Measurements from ENCODE around the gene KRTAP4-8. TPM values are rescaled to one million over a fixed set of nuclear protein-coding genes. Genes with fewer than 3 reads are reported as not detected.

Gene KRTAP4-8
- total and polyA plus RNA-seq, 4 donors = not detected

DNA sequence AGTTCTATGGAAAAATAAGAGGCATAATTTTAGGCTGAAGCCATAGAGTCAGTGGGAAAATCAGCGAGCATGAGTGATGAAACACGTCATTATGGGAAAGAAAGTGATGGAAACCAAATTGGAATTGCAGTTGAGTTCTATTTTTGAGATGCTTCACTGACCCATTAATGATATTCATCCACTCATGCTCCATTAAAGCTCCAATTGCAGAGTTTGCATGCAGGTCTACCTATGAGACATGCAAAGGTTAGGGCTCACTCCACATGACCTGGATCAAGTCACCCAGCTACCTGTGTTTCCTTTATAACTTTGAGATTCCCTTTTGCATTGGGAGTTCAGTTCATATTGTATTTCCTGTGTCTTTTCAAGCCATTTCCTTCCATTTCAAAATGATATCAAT is 24.3 kb downstream of the KRTAP4-8 start (continued):
- TF ChIP-seq, protein P1, sequence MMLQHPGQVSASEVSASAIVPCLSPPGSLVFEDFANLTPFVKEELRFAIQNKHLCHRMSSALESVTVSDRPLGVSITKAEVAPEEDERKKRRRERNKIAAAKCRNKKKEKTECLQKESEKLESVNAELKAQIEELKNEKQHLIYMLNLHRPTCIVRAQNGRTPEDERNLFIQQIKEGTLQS (IDR thresholded peaks at IDR 0.05) = no peak
- TF ChIP-seq HNF4G (IDR thresholded peaks at IDR 0.05) = no peak
- TF ChIP-seq, protein P2, sequence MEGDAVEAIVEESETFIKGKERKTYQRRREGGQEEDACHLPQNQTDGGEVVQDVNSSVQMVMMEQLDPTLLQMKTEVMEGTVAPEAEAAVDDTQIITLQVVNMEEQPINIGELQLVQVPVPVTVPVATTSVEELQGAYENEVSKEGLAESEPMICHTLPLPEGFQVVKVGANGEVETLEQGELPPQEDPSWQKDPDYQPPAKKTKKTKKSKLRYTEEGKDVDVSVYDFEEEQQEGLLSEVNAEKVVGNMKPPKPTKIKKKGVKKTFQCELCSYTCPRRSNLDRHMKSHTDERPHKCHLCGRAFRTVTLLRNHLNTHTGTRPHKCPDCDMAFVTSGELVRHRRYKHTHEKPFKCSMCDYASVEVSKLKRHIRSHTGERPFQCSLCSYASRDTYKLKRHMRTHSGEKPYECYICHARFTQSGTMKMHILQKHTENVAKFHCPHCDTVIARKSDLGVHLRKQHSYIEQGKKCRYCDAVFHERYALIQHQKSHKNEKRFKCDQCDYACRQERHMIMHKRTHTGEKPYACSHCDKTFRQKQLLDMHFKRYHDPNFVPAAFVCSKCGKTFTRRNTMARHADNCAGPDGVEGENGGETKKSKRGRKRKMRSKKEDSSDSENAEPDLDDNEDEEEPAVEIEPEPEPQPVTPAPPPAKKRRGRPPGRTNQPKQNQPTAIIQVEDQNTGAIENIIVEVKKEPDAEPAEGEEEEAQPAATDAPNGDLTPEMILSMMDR (IDR thresholded peaks at IDR 0.05; ENCODE audit: low read depth, low read length, missing input control) = no peak
- no peak for TF ChIP-seq RAD21 (IDR thresholded peaks at IDR 0.05)
- no peak for TF ChIP-seq FOXA2 (IDR thresholded peaks at IDR 0.05)
- TF ChIP-seq RXRA (IDR thresholded peaks at IDR 0.05) = no peak
- TF ChIP-seq NR2F2 (IDR thresholded peaks at IDR 0.05) = no peak
- no peak for TF ChIP-seq TAF1 (conservative IDR thresholded peaks at IDR 0.05)

DNA sequence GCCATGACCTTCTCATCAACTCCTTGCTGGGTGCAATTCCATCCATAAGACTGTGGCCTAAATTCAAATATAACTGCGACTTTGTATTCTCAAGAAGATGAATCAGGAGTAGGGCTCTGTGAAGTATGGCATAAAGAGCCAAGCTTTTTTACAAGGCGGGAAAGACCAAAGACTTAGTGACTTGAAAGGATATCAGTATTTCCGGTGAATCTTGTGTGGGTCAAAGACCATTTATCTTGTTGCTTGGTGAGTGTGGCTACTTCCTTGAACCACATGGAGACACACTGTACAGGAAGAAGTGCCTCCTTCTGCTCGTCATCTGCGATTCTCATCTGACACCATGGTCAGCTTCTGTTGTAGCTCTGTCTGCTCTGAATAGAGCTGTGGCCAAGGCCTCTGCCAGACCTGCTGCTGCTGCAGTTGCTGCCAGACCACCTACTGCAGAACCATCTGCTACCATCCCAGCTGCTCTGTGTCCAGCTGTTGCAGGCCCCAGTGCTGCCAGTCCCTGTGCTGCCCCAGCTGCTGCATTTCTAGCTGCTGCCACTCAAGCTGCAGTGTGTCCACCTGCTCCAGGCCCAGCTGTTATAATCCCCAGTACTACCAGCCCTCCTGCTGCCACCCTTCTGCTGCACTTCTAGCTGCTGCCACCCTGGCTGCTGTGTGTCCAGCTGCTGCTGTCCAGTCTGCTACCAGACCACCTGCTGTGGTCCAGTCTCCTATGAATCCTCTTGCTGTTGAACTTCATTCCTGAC is 26.2 kb downstream of the KRTAP4-8 start:
- peaks cover 0 to 1% (median 0%) of the 10 kb centered on the region in 4 donors for H3K9me3 ChIP-seq (ENCODE audit: control insufficient read depth in 4 of 4, low read length in 3 of 4)
- peaks cover 0 to 2% (median 0%) of the 10 kb centered on the region in 4 donors for H3K27me3 ChIP-seq (ENCODE audit: control insufficient read depth in 4 of 4, insufficient read depth in 4 of 4, low read length in 3 of 4)
- H3K4me3 ChIP-seq (ENCODE audit: low read depth in 1 of 3, low read length in 3 of 3) = no peak overlapping the region
- no peak overlapping the region for H3K27ac ChIP-seq (ENCODE audit: low read depth in 1 of 2, low read length in 2 of 2)
- WGBS = 81% methylated on average over 5 of the region's 5 CpGs
- H3K4me1 ChIP-seq (ENCODE audit: control insufficient read depth in 4 of 4, insufficient read depth in 4 of 4, low read length in 3 of 4) = no peaks in the 10 kb centered on the region
- H3K9ac ChIP-seq (ENCODE audit: low read depth in 1 of 2, low read length in 2 of 2) = no peak overlapping the region
- DNase-seq (ENCODE audit: low spot score) = no peak
- H3K36me3 ChIP-seq (ENCODE audit: control insufficient read depth in 4 of 4, insufficient read depth in 3 of 4, low read depth in 1 of 4, low read length in 3 of 4) = no peaks in the 10 kb centered on the region
- TF ChIP-seq RXRA (IDR thresholded peaks at IDR 0.05) = no peak
- TF ChIP-seq NR2F2 (IDR thresholded peaks at IDR 0.05) = no peak
- no peak for TF ChIP-seq FOXA2 (IDR thresholded peaks at IDR 0.05)
- TF ChIP-seq RAD21 (IDR thresholded peaks at IDR 0.05) = no peak
- TF ChIP-seq, protein P3, sequence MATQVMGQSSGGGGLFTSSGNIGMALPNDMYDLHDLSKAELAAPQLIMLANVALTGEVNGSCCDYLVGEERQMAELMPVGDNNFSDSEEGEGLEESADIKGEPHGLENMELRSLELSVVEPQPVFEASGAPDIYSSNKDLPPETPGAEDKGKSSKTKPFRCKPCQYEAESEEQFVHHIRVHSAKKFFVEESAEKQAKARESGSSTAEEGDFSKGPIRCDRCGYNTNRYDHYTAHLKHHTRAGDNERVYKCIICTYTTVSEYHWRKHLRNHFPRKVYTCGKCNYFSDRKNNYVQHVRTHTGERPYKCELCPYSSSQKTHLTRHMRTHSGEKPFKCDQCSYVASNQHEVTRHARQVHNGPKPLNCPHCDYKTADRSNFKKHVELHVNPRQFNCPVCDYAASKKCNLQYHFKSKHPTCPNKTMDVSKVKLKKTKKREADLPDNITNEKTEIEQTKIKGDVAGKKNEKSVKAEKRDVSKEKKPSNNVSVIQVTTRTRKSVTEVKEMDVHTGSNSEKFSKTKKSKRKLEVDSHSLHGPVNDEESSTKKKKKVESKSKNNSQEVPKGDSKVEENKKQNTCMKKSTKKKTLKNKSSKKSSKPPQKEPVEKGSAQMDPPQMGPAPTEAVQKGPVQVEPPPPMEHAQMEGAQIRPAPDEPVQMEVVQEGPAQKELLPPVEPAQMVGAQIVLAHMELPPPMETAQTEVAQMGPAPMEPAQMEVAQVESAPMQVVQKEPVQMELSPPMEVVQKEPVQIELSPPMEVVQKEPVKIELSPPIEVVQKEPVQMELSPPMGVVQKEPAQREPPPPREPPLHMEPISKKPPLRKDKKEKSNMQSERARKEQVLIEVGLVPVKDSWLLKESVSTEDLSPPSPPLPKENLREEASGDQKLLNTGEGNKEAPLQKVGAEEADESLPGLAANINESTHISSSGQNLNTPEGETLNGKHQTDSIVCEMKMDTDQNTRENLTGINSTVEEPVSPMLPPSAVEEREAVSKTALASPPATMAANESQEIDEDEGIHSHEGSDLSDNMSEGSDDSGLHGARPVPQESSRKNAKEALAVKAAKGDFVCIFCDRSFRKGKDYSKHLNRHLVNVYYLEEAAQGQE (IDR thresholded peaks at IDR 0.05) = no peak
- TF ChIP-seq HNF4A (conservative IDR thresholded peaks at IDR 0.05) = no peak
- TF ChIP-seq TAF1 (conservative IDR thresholded peaks at IDR 0.05) = no peak
- no peak for TF ChIP-seq FOXA1 (IDR thresholded peaks at IDR 0.05)
- TF ChIP-seq, protein P4, sequence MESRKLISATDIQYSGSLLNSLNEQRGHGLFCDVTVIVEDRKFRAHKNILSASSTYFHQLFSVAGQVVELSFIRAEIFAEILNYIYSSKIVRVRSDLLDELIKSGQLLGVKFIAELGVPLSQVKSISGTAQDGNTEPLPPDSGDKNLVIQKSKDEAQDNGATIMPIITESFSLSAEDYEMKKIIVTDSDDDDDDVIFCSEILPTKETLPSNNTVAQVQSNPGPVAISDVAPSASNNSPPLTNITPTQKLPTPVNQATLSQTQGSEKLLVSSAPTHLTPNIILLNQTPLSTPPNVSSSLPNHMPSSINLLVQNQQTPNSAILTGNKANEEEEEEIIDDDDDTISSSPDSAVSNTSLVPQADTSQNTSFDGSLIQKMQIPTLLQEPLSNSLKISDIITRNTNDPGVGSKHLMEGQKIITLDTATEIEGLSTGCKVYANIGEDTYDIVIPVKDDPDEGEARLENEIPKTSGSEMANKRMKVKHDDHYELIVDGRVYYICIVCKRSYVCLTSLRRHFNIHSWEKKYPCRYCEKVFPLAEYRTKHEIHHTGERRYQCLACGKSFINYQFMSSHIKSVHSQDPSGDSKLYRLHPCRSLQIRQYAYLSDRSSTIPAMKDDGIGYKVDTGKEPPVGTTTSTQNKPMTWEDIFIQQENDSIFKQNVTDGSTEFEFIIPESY (IDR thresholded peaks at IDR 0.05) = no peak
- TF ChIP-seq GABPA (IDR thresholded peaks at IDR 0.05 in 1 of 2, conservative IDR thresholded peaks at IDR 0.05 in 1 of 2) = no peak
- TF ChIP-seq, protein P1 (IDR thresholded peaks at IDR 0.05) = no peak
- TF ChIP-seq, protein P5, sequence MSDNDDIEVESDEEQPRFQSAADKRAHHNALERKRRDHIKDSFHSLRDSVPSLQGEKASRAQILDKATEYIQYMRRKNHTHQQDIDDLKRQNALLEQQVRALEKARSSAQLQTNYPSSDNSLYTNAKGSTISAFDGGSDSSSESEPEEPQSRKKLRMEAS (IDR thresholded peaks at IDR 0.05) = no peak
- TF ChIP-seq HNF4G (IDR thresholded peaks at IDR 0.05) = no peak
- TF ChIP-seq, protein P2 (IDR thresholded peaks at IDR 0.05; ENCODE audit: low read depth, low read length, missing input control) = no peak
- TF ChIP-seq EGR1 (IDR thresholded peaks at IDR 0.05; ENCODE audit: low read depth in 2 of 2) = no peak
- no peak for TF ChIP-seq YY1 (IDR thresholded peaks at IDR 0.05)
- TF ChIP-seq SP1 (IDR thresholded peaks at IDR 0.05) = no peak
- TF ChIP-seq JUND (IDR thresholded peaks at IDR 0.05) = no peak
